Measurements from ENCODE around the gene RIC8A. TPM values are rescaled to one million over a fixed set of nuclear protein-coding genes. Genes with fewer than 3 reads are reported as not detected.

The RIC8A gene
- total RNA-seq, 1 experiment from 2014 or later: 129 TPM

- Histone ChIP-seq H3K4me1 (replicated peaks; ENCODE audit: insufficient read depth) (no peaks in the 10 kb centered on the region), H3F3A (ENCODE audit: insufficient read depth, low read depth) (no peaks in the 10 kb centered on the region), H2AFZ (no peak overlapping the region), H3K9me3 (ENCODE audit: insufficient read depth, low read depth) (no peaks in the 10 kb centered on the region), H3K79me2 (ENCODE audit: low read depth) (no peaks in the 10 kb centered on the region), H3K27ac (no peak overlapping the region), H3K9me2 (ENCODE audit: insufficient read depth) (no peaks in the 10 kb centered on the region), H3K4me3 (no peak overlapping the region), H3K27me3 (ENCODE audit: insufficient read depth, low read depth) (no peaks in the 10 kb centered on the region), H3K36me3 (ENCODE audit: low read depth) (no peaks in the 10 kb centered on the region), H4K20me1 (ENCODE audit: insufficient read depth) (no peaks in the 10 kb centered on the region), H3K4me2 (no peak overlapping the region)
- ChIA-PET CTCF (no interaction called here), POLR2A (ENCODE audit: unreplicated experiment) (no interaction called here)
- no peak for DNase-seq
- TF ChIP-seq CTCF (conservative IDR thresholded peaks at IDR 0.05): no peak
- no peak for TF ChIP-seq EZH2 (IDR thresholded peaks at IDR 0.05; ENCODE audit: low read depth)
- no TSS peak for BruUV-seq (replicated peaks)
- intact Hi-C loops (cut with micrococcal nuclease; ENCODE audit: unreplicated experiment): no loop called here
Observed at GRCh38 chr11:199004-199581, 8.4 kb upstream of the RIC8A start.

GRCh38 chr11:199782-200181 lies 7.7 kb upstream of the RIC8A start:
- H4K20me1 ChIP-seq (ENCODE audit: insufficient read depth): no peaks in the 10 kb centered on the region
- intact Hi-C loops (cut with micrococcal nuclease; ENCODE audit: unreplicated experiment): no loop called here

GRCh38 chr11:200224-201003 lies 7.1 kb upstream of the RIC8A start:
- TF ChIP-seq CTCF (conservative IDR thresholded peaks at IDR 0.05): no peak
- TF ChIP-seq EZH2 (IDR thresholded peaks at IDR 0.05; ENCODE audit: low read depth): no peak
- no peak for DNase-seq
- H3K9me3 ChIP-seq (ENCODE audit: insufficient read depth, low read depth): no peaks in the 10 kb centered on the region
- no peaks in the 10 kb centered on the region for H3K36me3 ChIP-seq (ENCODE audit: low read depth)
- no peak overlapping the region for H3K4me2 ChIP-seq
- H3K27me3 ChIP-seq (ENCODE audit: insufficient read depth, low read depth): no peaks in the 10 kb centered on the region
- no peaks in the 10 kb centered on the region for H3K9me2 ChIP-seq (ENCODE audit: insufficient read depth)
- H3F3A ChIP-seq (ENCODE audit: insufficient read depth, low read depth): no peaks in the 10 kb centered on the region
- H2AFZ ChIP-seq: no peak overlapping the region
- no peak overlapping the region for H3K4me3 ChIP-seq
- H4K20me1 ChIP-seq (ENCODE audit: insufficient read depth): peaks cover 5% of the 10 kb centered on the region; the same call in 1 of the 2 replicates
- peaks cover 5% of the 10 kb centered on the region for H3K79me2 ChIP-seq (ENCODE audit: low read depth)
- H3K27ac ChIP-seq: no peak overlapping the region
- H3K4me1 ChIP-seq (replicated peaks; ENCODE audit: insufficient read depth): no peaks in the 10 kb centered on the region
- intact Hi-C loops (cut with micrococcal nuclease; ENCODE audit: unreplicated experiment): no loop called here
- BruUV-seq (replicated peaks): no TSS peak
- ChIA-PET CTCF (no interaction called here), POLR2A (ENCODE audit: unreplicated experiment) (no interaction called here)

More at GRCh38 chr11:199782-200181, 7.7 kb upstream of the RIC8A start:
- no peaks in the 10 kb centered on the region for H3K79me2 ChIP-seq (ENCODE audit: low read depth)
- H3K4me1 ChIP-seq (replicated peaks; ENCODE audit: insufficient read depth): no peaks in the 10 kb centered on the region
- DNase-seq: no peak
- no peaks in the 10 kb centered on the region for H3K27me3 ChIP-seq (ENCODE audit: insufficient read depth, low read depth)
- POLR2A ChIA-PET (ENCODE audit: unreplicated experiment): no interaction called here
- no peak overlapping the region for H2AFZ ChIP-seq
- H3K9me3 ChIP-seq (ENCODE audit: insufficient read depth, low read depth): no peaks in the 10 kb centered on the region
- no peak overlapping the region for H3K4me3 ChIP-seq
- no peak overlapping the region for H3K4me2 ChIP-seq
- TF ChIP-seq CTCF (conservative IDR thresholded peaks at IDR 0.05) (no peak), EZH2 (IDR thresholded peaks at IDR 0.05; ENCODE audit: low read depth) (no peak)
- no TSS peak for BruUV-seq (replicated peaks)
- no peak overlapping the region for H3K27ac ChIP-seq
- no peaks in the 10 kb centered on the region for H3K36me3 ChIP-seq (ENCODE audit: low read depth)
- no peaks in the 10 kb centered on the region for H3K9me2 ChIP-seq (ENCODE audit: insufficient read depth)
- no peaks in the 10 kb centered on the region for H3F3A ChIP-seq (ENCODE audit: insufficient read depth, low read depth)
- CTCF ChIA-PET: no interaction called here

Measured in PC-9 (cell line).